Type B pancreatic cell (in vitro differentiated cells): ENCODE measurements around the gene AK5. TPM values are rescaled to one million over a fixed set of nuclear protein-coding genes. Genes with fewer than 3 reads are reported as not detected.

Source experiments
- DNase-seq: peaks from one replicate; pipeline ENCODE4 v3.0.0; 2021; ENCODE audit warnings: mixed read lengths; ENCODE audit not compliant: unreplicated experiment; ENCODE audit errors: extremely low spot score
- H3K27ac Mint-ChIP-seq: 2 replicates; pipeline ENCODE4 v1.8.0; 2021; ENCODE audit warnings: mild to moderate bottlenecking, mixed read lengths
- H3K27me3 Mint-ChIP-seq: 2 replicates; pipeline ENCODE4 v1.8.0; 2021; ENCODE audit warnings: mixed read lengths
- H3K36me3 Mint-ChIP-seq: 2 replicates; pipeline ENCODE4 v1.8.0; 2021; ENCODE audit warnings: mixed read lengths
- H3K4me1 Mint-ChIP-seq: one replicate; pipeline ENCODE4 v1.8.0; 2021; ENCODE audit warnings: mixed read lengths; ENCODE audit not compliant: unreplicated experiment
- H3K4me3 Mint-ChIP-seq: 2 replicates; pipeline ENCODE4 v1.8.0; 2021; ENCODE audit warnings: mild to moderate bottlenecking, mixed read lengths
- H3K9me3 Mint-ChIP-seq: 2 replicates; pipeline ENCODE4 v1.8.0; 2021; ENCODE audit warnings: mixed read lengths
- CTCF ChIP-seq: fragments of 200-600 bp; sonication (generic); conservative IDR thresholded peaks from 2 replicates; pipeline ENCODE4 v1.5.0; 2021; ENCODE audit warnings: antibody characterized with exemption, mild to moderate bottlenecking
- total RNA-seq: library from RNA; stranded (reverse); gene quantifications from 2 replicates; pipeline ENCODE4 v1.2.1, GENCODE V29; 2021; ENCODE audit warnings: low replicate concordance

The AK5 gene
- total RNA-seq, 1 donor from 2014 or later: 1.0 TPM

- H3K4me1 Mint-ChIP-seq: no peaks in the 10 kb centered on the region
- H3K27me3 Mint-ChIP-seq: peaks cover 41% of the 10 kb centered on the region
- no peaks in the 10 kb centered on the region for H3K9me3 Mint-ChIP-seq
- no peaks in the 10 kb centered on the region for H3K36me3 Mint-ChIP-seq
- TF ChIP-seq CTCF: no peak
- DNase-seq: no peak
- no peak overlapping the region for H3K27ac Mint-ChIP-seq
- H3K4me3 Mint-ChIP-seq: no peak overlapping the region
These were observed 5.7 kb downstream of the AK5 start for GRCh38 chr1:77287535-77287934.

DNA sequence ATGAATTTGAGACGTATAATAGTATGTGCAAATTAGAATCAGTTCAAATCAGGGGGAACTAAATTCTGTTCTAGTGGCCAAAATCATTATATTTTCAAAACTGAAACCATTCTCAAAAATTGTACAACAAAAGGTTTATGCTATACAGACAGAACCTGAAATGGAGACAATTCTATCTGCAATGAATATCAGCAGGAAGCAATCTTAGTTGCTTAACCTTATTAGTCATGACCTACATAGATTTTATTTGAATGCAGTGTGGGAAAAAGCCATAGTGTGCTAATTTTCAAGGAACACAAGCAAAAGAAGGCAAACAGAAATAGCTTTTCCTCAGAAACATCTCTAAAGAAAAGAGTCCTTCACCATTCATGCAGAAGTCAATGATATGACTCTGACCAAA lies 6.5 kb downstream of the AK5 start:
- H3K27ac Mint-ChIP-seq: no peak overlapping the region
- H3K9me3 Mint-ChIP-seq: no peaks in the 10 kb centered on the region
- H3K36me3 Mint-ChIP-seq: no peaks in the 10 kb centered on the region
- no peak for TF ChIP-seq CTCF
- peaks cover 36% of the 10 kb centered on the region for H3K27me3 Mint-ChIP-seq
- H3K4me3 Mint-ChIP-seq: no peak overlapping the region
- H3K4me1 Mint-ChIP-seq: no peaks in the 10 kb centered on the region
- DNase-seq: no peak

GRCh38 chr1:77290576-77290975 lies 8.8 kb downstream of the AK5 start:
- no peak for DNase-seq
- Mint-ChIP-seq H3K27ac (no peak overlapping the region), H3K36me3 (no peaks in the 10 kb centered on the region), H3K4me1 (no peaks in the 10 kb centered on the region), H3K9me3 (no peaks in the 10 kb centered on the region), H3K4me3 (no peak overlapping the region), H3K27me3 (peaks cover 15% of the 10 kb centered on the region)
- no peak for TF ChIP-seq CTCF

DNA sequence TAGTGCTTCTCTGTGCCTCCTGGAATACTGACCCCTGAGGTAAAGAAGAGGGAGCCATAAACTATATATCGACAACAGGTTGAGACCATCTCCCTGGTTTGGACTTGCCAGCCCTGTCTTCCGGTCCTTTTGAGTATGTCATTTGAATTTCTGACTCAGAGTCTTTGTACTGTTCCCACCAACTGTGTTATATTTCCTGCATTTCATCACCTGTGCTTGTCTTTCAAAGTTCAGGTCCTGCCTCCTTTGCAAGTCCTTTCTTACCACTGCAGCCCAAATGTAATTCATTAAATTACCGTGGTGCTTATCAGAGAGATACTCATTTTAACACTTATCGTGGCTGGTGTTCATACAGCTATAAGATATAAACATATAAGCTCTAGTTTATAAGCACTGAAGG lies 10.7 kb downstream of the AK5 start:
- Mint-ChIP-seq H3K9me3 (no peaks in the 10 kb centered on the region), H3K27me3 (peaks cover 7% of the 10 kb centered on the region), H3K36me3 (no peaks in the 10 kb centered on the region), H3K4me3 (no peak overlapping the region), H3K4me1 (no peaks in the 10 kb centered on the region), H3K27ac (no peak overlapping the region)
- no peak for TF ChIP-seq CTCF
- no peak for DNase-seq

GRCh38 chr1:77300566-77300965 lies 18.7 kb downstream of the AK5 start:
- Mint-ChIP-seq H3K4me3 (no peak overlapping the region), H3K27ac (no peak overlapping the region), H3K36me3 (no peaks in the 10 kb centered on the region), H3K4me1 (no peaks in the 10 kb centered on the region), H3K27me3 (no peaks in the 10 kb centered on the region), H3K9me3 (no peaks in the 10 kb centered on the region)
- DNase-seq: no peak
- no peak for TF ChIP-seq CTCF

DNA sequence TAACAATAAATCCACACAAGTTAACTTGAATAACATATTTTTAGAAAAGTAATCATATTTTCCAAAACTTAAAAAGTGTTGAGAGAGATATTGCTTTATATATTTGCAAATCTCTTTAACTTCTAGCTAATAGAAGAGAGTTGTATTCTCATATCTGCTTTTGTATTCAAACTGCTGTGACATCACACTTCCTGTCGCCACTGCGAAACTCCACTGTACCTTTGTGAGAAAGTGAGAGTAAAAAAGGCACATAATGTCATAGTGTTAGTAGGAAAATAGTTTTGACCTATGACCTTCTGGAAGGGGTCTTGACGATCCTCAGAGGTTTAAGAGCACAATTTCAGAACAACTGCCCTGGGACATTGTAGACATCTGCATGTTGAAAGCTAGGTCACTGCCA lies 21.6 kb downstream of the AK5 start:
- Mint-ChIP-seq H3K4me1 (no peaks in the 10 kb centered on the region), H3K36me3 (no peaks in the 10 kb centered on the region), H3K4me3 (no peak overlapping the region), H3K9me3 (no peaks in the 10 kb centered on the region), H3K27me3 (no peaks in the 10 kb centered on the region), H3K27ac (no peak overlapping the region)
- no peak for DNase-seq
- no peak for TF ChIP-seq CTCF
